GM19452 (cell line): ENCODE measurements around the gene OR2J3.
"Not testable (repeated sequence)": the region's sequence is repeated elsewhere in the genome, so short reads cannot be mapped to it uniquely, and the experiment has no call there.

Experiments
- ATAC-seq: cut with Tn5 transposase; IDR thresholded peaks from one replicate; pipeline ENCODE4 v1.9.1; 2021; ENCODE audit not compliant: unreplicated experiment

Gene OR2J3

DNA sequence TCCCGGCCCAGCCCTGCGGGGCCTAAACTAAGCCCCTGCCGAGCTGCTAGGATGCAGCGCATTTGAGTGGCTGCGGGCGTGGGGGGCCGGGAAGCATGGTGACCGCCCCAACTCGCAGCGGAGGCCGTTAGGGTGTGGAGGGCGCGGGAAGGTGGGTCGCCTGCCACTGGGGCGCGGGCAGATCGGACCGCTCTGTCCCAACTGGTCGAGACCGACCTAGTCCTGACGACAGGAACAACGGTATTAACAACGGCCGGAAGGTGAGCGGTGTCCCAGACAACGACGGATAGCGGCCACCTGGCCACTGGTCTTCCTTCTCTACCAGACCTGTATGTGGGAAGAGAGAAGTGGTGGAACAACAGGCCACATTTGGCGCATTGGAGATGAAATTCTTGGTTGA, 52.1 kb downstream of the OR2J3 start:
- ATAC-seq, result not testable (repeated sequence)
